ENCODE measurements around the gene NABP2. TPM values are rescaled to one million over a fixed set of nuclear protein-coding genes. Genes with fewer than 3 reads are reported as not detected.

Gene NABP2
- total RNA-seq, 2 donors from 2014 or later: 61.0 to 96.6 TPM

DNA sequence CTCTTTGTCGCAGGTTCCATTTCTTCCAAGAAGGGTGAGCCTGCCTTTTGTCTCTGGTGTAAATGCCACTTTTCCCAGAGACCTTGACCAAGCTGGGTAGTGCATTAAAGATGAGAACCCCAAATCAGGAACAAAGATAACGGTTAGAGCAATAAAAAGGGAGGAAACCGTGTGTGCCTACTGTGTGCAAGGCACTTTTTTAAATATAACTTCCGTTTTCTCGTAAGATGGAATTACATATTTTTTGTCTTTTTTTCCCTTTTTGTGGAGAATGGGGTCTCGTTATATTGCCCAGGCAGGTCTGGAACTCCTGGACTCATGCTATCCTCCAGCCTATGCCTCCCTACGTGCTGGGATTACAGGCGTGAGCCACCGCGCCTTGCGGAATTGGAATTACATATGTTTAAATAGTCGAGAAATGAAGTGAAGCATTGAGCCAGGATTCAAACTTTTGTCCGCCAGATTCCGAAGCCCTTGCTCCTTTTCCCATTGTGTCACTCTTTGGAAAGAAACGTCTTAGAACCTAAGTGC is 506 bp upstream of the NABP2 start:
- Mint-ChIP-seq H3K9me3 (no peaks in the 10 kb centered on the region), H3K27ac (peak overlapping the region; percentile 89), H3K4me3 (peak overlapping the region; percentile 100), H3K36me3 (ENCODE audit: low read depth) (peaks cover 43% of the 10 kb centered on the region), H3K4me1 (peaks cover 23% of the 10 kb centered on the region), H3K27me3 (no peaks in the 10 kb centered on the region)
- no peak for ATAC-seq (replicated peaks)

DNA sequence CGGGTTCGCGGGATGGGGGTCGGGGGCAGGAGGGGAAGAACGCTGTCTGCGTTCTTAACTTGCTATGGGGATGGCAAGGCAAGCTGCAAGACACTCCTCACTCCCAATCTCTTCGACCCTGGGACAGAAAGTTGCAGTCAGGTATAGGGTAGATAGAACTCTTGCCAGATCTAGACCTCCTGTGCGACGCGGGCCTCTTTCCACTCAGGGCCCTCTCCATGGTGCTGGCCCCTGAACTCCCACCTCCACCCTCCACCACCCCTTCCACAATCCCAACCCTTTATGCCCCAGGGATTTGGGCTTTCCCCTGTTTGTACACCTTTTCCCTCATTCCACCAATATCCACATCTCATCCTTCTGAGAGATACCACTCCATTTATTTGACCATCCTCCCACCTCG is 812 bp downstream of the NABP2 start:
- no peaks in the 10 kb centered on the region for H3K27me3 Mint-ChIP-seq
- H3K27ac Mint-ChIP-seq: peak overlapping the region; percentile 89
- ATAC-seq (replicated peaks): no peak
- H3K36me3 Mint-ChIP-seq (ENCODE audit: low read depth): peaks cover 47% of the 10 kb centered on the region
- peaks cover 23% of the 10 kb centered on the region for H3K4me1 Mint-ChIP-seq
- peak overlapping the region; percentile 100 for H3K4me3 Mint-ChIP-seq
- no peaks in the 10 kb centered on the region for H3K9me3 Mint-ChIP-seq

DNA sequence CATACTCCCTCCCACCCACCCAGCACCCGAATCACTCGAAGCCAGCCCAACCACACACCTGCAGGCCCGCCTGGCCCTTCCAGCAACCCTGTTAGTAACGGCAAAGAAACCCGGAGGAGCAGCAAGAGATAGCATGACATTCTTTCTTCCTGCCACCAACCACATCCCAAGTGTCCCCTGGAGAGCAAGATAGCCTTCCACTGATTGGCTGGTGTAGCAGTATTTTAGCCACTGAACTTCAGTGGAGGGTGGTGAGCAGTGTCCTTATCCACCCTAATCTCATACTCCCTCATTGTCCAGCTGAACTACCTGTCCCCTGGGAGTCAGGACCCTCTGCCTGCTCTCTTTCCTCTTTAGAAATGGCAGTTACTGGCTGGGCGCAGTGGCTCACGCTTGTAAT is 4.9 kb downstream of the NABP2 start:
- no peak for ATAC-seq (replicated peaks)
- Mint-ChIP-seq H3K27me3 (no peaks in the 10 kb centered on the region), H3K4me3 (no peak overlapping the region), H3K9me3 (no peaks in the 10 kb centered on the region), H3K27ac (no peak overlapping the region), H3K4me1 (peaks cover 12% of the 10 kb centered on the region), H3K36me3 (ENCODE audit: low read depth) (peaks cover 36% of the 10 kb centered on the region)

DNA sequence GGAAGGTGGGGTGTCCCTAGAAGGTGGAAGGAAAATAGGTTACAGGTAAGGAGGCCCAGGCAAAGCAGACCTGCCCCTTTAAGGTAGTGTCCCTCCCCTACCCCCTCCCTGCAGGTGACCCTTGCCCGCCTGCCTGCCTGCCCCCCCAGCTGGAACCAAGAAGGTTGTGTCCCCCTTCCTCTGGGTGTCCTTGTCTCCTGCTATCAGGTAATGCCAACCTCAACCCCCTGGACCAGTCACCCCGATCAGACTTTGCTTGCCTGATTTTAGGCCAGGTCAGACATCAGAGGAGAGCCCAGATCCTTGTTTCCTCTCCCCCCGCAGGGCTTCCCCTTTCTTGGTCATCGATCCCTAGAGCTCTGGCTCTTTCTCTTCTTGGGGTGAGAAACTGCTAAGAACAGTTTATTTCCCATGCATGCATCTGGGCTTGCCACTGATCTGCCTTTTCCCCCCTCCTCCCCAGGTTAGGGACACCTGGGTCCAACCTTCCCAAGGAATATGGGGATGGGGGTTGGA is 5.8 kb downstream of the NABP2 start, which contains the start of gene SLC39A5:
TSS of gene SLC39A5 (plus strand) at position 136 of the 516 bp plus-strand sequence. CDS start 1,224 bp downstream, outside the sequence.
- no peaks in the 10 kb centered on the region for H3K27me3 Mint-ChIP-seq
- peaks cover 31% of the 10 kb centered on the region for H3K36me3 Mint-ChIP-seq (ENCODE audit: low read depth)
- H3K9me3 Mint-ChIP-seq: no peaks in the 10 kb centered on the region
- H3K4me1 Mint-ChIP-seq: peaks cover 8% of the 10 kb centered on the region
- no peak within 1 kb of the TSS for H3K4me3 Mint-ChIP-seq
- no peak for ATAC-seq (replicated peaks)
- H3K27ac Mint-ChIP-seq: no peak within 1 kb of the TSS

DNA sequence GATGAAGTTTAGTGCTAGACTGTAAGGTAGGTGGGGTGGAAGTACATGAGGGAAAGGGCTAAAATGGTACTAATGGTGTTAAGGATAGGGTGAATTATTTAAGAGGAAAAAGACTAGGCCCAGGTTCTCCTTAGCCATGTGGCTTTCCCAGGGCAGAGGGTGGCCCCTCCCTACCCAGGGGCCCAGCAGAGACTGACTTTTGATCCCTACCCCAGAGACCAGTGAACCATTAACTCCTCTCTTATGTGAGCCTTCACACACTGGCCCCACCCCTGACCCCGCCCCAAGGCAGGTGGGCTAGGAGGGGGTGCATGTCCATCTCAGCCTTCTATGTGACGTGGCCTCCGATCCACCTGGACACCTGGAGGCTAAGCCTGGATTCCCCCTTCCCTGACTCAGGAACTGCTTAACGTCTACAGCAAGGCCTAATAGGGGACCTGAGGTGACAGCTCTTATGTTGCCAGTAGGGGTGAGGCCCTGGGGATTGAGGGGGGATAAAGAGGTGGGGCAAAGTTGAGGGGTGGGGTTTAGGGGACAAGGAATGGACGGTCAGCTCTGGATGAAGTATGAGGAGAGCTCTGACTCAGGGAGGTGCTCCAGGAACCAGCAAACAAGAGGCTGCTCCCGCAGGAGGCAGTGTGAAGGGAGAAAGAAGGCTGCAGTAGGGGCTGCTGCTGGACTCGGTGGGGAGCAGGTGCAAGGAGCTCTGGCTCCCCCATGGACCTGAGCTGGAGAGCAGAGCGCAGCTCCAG is 6.5 kb downstream of the NABP2 start:
- no peak overlapping the region for H3K27ac Mint-ChIP-seq
- H3K9me3 Mint-ChIP-seq: no peaks in the 10 kb centered on the region
- H3K4me3 Mint-ChIP-seq: no peak overlapping the region
- H3K27me3 Mint-ChIP-seq: no peaks in the 10 kb centered on the region
- no peak for ATAC-seq (replicated peaks)
- peaks cover 24% of the 10 kb centered on the region for H3K36me3 Mint-ChIP-seq (ENCODE audit: low read depth)
- H3K4me1 Mint-ChIP-seq: peaks cover 1% of the 10 kb centered on the region

DNA sequence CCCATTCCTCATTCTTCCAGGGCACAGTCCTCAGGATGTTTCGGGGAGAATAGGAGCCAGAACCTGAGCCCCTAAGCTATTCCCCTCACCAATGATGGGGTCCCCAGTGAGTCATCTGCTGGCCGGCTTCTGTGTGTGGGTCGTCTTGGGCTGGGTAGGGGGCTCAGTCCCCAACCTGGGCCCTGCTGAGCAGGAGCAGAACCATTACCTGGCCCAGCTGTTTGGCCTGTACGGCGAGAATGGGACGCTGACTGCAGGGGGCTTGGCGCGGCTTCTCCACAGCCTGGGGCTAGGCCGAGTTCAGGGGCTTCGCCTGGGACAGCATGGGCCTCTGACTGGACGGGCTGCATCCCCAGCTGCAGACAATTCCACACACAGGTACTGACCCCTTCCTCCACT is 7.0 kb downstream of the NABP2 start:
- H3K36me3 Mint-ChIP-seq (ENCODE audit: low read depth): peaks cover 18% of the 10 kb centered on the region
- H3K4me3 Mint-ChIP-seq: no peak overlapping the region
- no peaks in the 10 kb centered on the region for H3K27me3 Mint-ChIP-seq
- H3K4me1 Mint-ChIP-seq: no peaks in the 10 kb centered on the region
- no peaks in the 10 kb centered on the region for H3K9me3 Mint-ChIP-seq
- H3K27ac Mint-ChIP-seq: no peak overlapping the region
- ATAC-seq (replicated peaks): no peak

DNA sequence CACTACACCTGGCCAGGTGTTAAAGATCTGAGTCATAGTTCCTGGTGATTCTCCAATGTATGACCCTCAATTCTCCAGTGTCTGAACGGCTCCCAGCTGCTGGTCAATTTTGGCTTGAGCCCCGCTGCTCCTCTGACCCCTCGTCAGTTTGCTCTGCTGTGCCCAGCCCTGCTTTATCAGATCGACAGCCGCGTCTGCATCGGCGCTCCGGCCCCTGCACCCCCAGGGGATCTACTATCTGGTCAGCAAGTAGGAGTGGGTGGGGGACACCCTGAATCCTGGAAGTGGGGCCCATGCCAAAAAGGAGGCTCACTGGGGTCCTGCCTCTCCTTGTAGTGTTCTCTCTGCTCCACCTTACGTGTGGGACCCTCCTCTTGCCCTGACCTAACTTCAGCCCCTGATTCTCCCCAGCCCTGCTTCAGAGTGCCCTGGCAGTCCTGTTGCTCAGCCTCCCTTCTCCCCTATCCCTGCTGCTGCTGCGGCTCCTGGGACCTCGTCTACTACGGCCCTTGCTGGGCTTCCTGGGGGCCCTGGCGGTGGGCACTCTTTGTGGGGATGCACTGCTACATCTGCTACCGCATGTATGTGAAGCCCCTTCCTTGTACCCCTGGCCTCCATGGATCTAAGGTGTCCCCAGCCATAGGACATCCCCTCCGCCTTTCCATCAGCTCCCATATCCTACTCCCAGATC is 10.7 kb downstream of the NABP2 start:
- H3K27ac Mint-ChIP-seq: no peak overlapping the region
- no peaks in the 10 kb centered on the region for H3K9me3 Mint-ChIP-seq
- H3K4me1 Mint-ChIP-seq: no peaks in the 10 kb centered on the region
- no peak for ATAC-seq (replicated peaks)
- no peaks in the 10 kb centered on the region for H3K36me3 Mint-ChIP-seq (ENCODE audit: low read depth)
- no peaks in the 10 kb centered on the region for H3K27me3 Mint-ChIP-seq
- no peak overlapping the region for H3K4me3 Mint-ChIP-seq

DNA sequence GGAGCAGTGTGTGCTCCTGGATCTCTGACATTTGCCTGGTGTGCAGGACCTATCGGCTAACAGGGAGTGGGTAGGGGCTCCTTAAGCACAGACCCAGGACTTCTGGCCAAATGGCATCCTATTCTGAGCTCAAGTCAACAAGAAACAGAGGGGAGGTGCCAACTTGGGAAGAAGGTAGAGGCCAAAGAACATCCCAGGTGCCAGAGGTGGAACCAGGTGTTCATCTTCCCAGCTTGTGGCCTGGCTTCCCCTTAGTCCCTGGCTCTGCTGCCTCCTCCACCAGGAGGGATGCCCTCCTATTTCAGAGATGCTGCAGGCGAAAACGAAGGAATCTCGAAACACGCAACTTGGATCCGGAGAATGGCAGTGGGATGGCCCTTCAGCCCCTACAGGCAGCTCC is 11.9 kb downstream of the NABP2 start:
- H3K4me3 Mint-ChIP-seq: no peak overlapping the region
- no peaks in the 10 kb centered on the region for H3K27me3 Mint-ChIP-seq
- no peak overlapping the region for H3K27ac Mint-ChIP-seq
- H3K4me1 Mint-ChIP-seq: no peaks in the 10 kb centered on the region
- no peak for ATAC-seq (replicated peaks)
- H3K9me3 Mint-ChIP-seq: no peaks in the 10 kb centered on the region
- peaks cover 7% of the 10 kb centered on the region for H3K36me3 Mint-ChIP-seq (ENCODE audit: low read depth)

DNA sequence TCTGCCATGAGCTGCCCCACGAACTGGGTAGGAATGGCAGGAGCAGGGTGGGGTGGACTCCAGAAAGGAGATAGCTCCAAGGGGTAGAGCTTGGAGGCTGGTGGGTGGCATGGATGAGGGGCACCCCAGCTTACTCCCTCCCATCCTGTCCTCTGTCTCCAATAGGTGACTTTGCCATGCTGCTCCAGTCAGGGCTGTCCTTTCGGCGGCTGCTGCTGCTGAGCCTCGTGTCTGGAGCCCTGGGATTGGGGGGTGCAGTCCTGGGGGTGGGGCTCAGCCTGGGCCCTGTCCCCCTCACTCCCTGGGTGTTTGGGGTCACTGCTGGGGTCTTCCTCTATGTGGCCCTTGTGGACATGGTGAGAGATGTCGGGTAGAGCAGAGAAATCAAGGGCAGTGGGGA is 12.8 kb downstream of the NABP2 start:
- no peaks in the 10 kb centered on the region for H3K9me3 Mint-ChIP-seq
- no peak overlapping the region for H3K27ac Mint-ChIP-seq
- ATAC-seq (replicated peaks): no peak
- no peaks in the 10 kb centered on the region for H3K27me3 Mint-ChIP-seq
- no peak overlapping the region for H3K4me3 Mint-ChIP-seq
- no peaks in the 10 kb centered on the region for H3K4me1 Mint-ChIP-seq
- H3K36me3 Mint-ChIP-seq (ENCODE audit: low read depth): peaks cover 15% of the 10 kb centered on the region

DNA sequence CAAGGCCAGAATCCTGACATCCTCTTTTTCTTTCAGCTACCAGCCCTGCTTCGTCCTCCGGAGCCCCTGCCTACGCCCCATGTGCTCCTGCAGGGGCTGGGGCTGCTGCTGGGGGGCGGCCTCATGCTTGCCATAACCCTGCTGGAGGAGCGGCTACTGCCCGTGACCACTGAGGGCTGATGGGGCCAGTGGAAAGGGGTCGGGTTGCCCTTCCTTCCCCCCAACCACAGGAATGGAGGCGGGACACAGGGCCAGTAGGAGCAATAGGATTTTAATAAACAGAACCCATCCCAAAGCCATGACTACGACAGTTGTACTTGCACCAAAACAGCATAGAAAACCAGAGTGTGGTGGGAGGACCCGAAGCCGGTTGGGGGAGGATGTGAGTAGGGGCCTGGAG is 13.4 kb downstream of the NABP2 start:
- H3K36me3 Mint-ChIP-seq (ENCODE audit: low read depth): peaks cover 21% of the 10 kb centered on the region
- no peaks in the 10 kb centered on the region for H3K27me3 Mint-ChIP-seq
- no peak overlapping the region for H3K4me3 Mint-ChIP-seq
- no peak for ATAC-seq (replicated peaks)
- H3K4me1 Mint-ChIP-seq: no peaks in the 10 kb centered on the region
- H3K9me3 Mint-ChIP-seq: no peaks in the 10 kb centered on the region
- H3K27ac Mint-ChIP-seq: no peak overlapping the region

DNA sequence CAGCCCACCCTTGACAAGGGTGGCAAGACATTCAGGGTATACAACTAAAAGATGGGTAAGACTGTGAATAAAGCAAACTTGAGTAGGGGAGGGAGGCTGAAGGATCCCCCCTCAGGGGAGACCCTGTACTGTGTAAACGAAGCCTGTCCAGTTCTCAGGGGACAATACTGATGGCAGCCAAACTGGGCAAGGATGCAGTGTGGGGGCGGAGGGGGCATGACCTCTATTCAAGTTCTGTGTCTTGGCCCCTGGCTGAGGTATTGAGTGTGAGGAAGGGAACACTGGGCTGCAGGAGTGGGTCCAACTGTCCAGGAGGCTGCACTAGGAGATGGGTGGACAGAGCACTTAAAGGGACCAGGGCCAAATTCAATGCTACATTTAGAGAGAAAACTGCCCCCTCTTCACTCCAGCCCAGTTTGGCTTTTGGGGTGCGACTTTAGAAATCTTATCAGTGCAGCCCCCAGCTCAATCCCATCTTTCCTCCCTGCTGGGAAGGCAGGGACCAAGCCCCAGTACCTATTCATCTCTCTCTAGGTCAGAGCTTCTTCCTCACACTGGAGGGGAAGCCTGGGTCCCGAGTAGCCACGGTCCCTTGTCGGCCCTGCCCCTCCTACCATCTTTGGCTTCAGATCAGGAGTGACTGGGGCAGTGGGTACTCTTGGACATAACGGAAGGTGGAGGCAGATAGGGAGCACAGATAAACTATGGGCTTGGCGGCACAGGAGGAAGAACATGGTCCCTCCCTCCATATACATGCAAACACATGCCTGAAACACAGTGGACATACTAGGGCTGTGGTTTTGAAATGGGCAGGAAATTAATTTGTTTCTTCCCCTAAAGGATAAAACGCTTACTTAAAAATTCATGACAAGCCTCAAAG is 17.5 kb downstream of the NABP2 start:
- Mint-ChIP-seq H3K36me3 (ENCODE audit: low read depth) (peaks cover 59% of the 10 kb centered on the region), H3K9me3 (no peaks in the 10 kb centered on the region), H3K4me1 (no peaks in the 10 kb centered on the region), H3K27ac (peak overlapping the region; percentile 52), H3K27me3 (no peaks in the 10 kb centered on the region), H3K4me3 (no peak overlapping the region)
- no peak for ATAC-seq (replicated peaks)

DNA sequence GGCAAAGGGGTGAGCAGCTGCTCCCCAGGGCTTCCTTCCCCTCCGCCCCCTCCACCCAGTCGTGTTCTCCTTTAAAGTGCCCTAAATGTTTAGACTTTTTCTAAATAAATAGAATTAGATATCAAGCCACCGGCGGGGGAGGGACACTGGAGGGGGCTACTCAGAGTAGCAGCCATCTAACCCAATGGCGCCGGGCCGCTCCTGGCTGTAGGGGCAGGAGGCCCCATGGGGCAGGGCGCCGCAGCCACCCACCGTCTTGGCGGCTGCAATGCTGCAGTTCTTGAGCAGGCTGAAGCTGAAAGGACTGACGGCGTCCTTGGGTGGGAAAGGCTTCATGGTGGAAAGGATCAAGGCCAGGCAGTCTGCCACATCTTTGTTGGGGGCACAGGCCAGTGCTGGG is 18.8 kb downstream of the NABP2 start:
- H3K27ac Mint-ChIP-seq: peak overlapping the region; percentile 38
- H3K36me3 Mint-ChIP-seq (ENCODE audit: low read depth): peaks cover 71% of the 10 kb centered on the region
- no peaks in the 10 kb centered on the region for H3K4me1 Mint-ChIP-seq
- H3K9me3 Mint-ChIP-seq: no peaks in the 10 kb centered on the region
- H3K27me3 Mint-ChIP-seq: no peaks in the 10 kb centered on the region
- no peak overlapping the region for H3K4me3 Mint-ChIP-seq
- no peak for ATAC-seq (replicated peaks)

DNA sequence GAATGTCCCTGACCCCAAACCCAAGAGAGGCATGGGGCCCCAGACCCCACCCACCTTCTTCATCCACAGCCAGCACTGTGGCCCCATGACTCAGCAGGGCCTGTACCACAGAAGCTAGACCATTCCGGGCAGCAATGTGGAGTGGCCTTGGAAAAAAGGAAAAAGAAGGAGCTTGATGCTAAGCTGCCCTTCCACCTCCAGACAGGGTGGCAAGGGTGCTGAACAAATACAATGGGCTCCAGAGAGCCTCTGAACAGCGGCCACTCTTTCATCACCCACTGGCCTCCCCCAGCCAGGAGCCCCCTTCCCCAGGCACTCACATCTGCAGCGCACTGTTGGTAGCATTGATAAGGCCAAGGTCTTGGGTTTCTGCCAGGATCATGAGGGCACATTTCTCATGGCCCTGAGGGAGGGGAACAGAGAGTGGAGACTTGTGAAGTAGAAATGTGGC is 19.6 kb downstream of the NABP2 start:
- H3K36me3 Mint-ChIP-seq (ENCODE audit: low read depth): peaks cover 73% of the 10 kb centered on the region
- H3K27ac Mint-ChIP-seq: no peak overlapping the region
- no peaks in the 10 kb centered on the region for H3K4me1 Mint-ChIP-seq

DNA sequence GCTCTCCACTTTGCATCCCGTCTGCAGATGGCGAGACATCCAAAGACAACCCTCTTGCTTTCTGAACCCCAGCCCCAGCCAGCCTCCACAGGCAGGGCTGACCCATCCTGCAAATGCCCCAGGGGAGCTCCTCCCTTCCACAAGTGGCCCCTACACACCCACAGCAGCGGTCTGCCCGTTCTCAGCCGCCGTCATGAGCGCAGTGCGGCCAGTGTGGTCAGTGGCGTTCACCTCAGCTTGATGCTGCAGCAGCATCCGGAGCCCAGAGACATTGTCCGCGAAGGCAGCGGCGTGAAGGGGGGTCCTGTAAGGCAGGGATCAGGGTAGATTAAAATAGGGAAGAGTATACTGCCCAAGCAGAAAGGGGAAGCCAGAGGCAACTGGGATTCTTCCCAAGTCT is 20.4 kb downstream of the NABP2 start:
- no peak overlapping the region for H3K4me3 Mint-ChIP-seq
- peaks cover 80% of the 10 kb centered on the region for H3K36me3 Mint-ChIP-seq (ENCODE audit: low read depth)
- no peak for ATAC-seq (replicated peaks)
- no peak overlapping the region for H3K27ac Mint-ChIP-seq
- H3K9me3 Mint-ChIP-seq: no peaks in the 10 kb centered on the region
- no peaks in the 10 kb centered on the region for H3K4me1 Mint-ChIP-seq
- no peaks in the 10 kb centered on the region for H3K27me3 Mint-ChIP-seq

More for the DNA sequence above, 19.6 kb downstream of the NABP2 start:
- no peaks in the 10 kb centered on the region for H3K9me3 Mint-ChIP-seq
- no peak for ATAC-seq (replicated peaks)
- no peak overlapping the region for H3K4me3 Mint-ChIP-seq
- no peaks in the 10 kb centered on the region for H3K27me3 Mint-ChIP-seq

All from activated T-helper 17 cell treated with anti-CD3 and anti-CD28 coated beads, Interleukin-2, amount 50 U/mL, for 72 hours (primary cell).